Mesendoderm (in vitro differentiated cells): ENCODE data around the gene OGA.

Experiments used
- DNase-seq: peaks from one replicate; pipeline ENCODE4 v3.0.0; 2013
- H2AK5ac ChIP-seq: 2 replicates; pipeline ENCODE4 v1.6.1; 2013; ENCODE audit warnings: low read length, inconsistent platforms
- H2BK120ac ChIP-seq: 2 replicates; pipeline ENCODE4 v1.6.1; 2013; ENCODE audit warnings: low read depth, mild to moderate bottlenecking, low read length, moderate library complexity, mixed read lengths
- H2BK15ac ChIP-seq: replicated peaks from 2 replicates; pipeline ENCODE4 v1.6.1; 2013; ENCODE audit warnings: low read depth, mild to moderate bottlenecking, moderate library complexity
- H2BK5ac ChIP-seq: 2 replicates; pipeline ENCODE4 v1.6.1; 2013; ENCODE audit warnings: low read length, inconsistent platforms
- H3K18ac ChIP-seq: 2 replicates; pipeline ENCODE4 v1.6.1; 2013; ENCODE audit warnings: mild to moderate bottlenecking, low read length, mixed read lengths
- H3K23ac ChIP-seq: one replicate; pipeline ENCODE4 v1.6.1; 2013; ENCODE audit warnings: low read length
- H3K27ac ChIP-seq: 2 replicates; pipeline ENCODE4 v1.5.1; 2013; ENCODE audit warnings: low read depth, mild to moderate bottlenecking, inconsistent platforms, low read length, moderate library complexity
- H3K27me3 ChIP-seq: 2 replicates; pipeline ENCODE4 v1.6.1; 2013; ENCODE audit warnings: low read length, control low read depth, mild to moderate bottlenecking, inconsistent platforms; ENCODE audit not compliant: insufficient read depth, poor library complexity
- H3K36me3 ChIP-seq: 2 replicates; pipeline ENCODE4 v1.6.1; 2013; ENCODE audit warnings: low read length, inconsistent platforms; ENCODE audit not compliant: control insufficient read depth, insufficient read depth
- H3K4ac ChIP-seq: one replicate; pipeline ENCODE4 v1.6.1; 2013; ENCODE audit warnings: low read depth, mild to moderate bottlenecking, low read length, moderate library complexity
- H3K4me1 ChIP-seq: 2 replicates; pipeline ENCODE4 v1.6.1; 2013; ENCODE audit warnings: low read depth, low read length, inconsistent platforms; ENCODE audit not compliant: control insufficient read depth
- H3K4me2 ChIP-seq: 2 replicates; pipeline ENCODE4 v1.6.1; 2013; ENCODE audit warnings: low read length
- H3K4me3 ChIP-seq: 2 replicates; pipeline ENCODE4 v1.5.1; 2013; ENCODE audit warnings: mild to moderate bottlenecking, low read length
- H3K56ac ChIP-seq: one replicate; pipeline ENCODE4 v1.6.1; 2013; ENCODE audit warnings: low read length
- H3K79me1 ChIP-seq: 2 replicates; pipeline ENCODE4 v1.6.1; 2013; ENCODE audit warnings: low read length, inconsistent platforms
- H3K79me2 ChIP-seq: 2 replicates; pipeline ENCODE4 v1.6.1; 2013; ENCODE audit warnings: mild to moderate bottlenecking, low read length; ENCODE audit not compliant: control insufficient read depth, insufficient read depth
- H3K9ac ChIP-seq: 2 replicates; pipeline ENCODE4 v1.6.1; 2013; ENCODE audit warnings: low read length, inconsistent platforms
- H4K5ac ChIP-seq: one replicate; pipeline ENCODE4 v1.6.1; 2013; ENCODE audit warnings: low read length
- H4K8ac ChIP-seq: one replicate; pipeline ENCODE4 v1.6.1; 2013; ENCODE audit warnings: low read depth, mild to moderate bottlenecking, control low read depth, low read length, moderate library complexity
- WGBS: extraction: QIAGEN DNeasy Blood & Tissue Kit; methylation state at CpG from one replicate; pipeline ENCODE4 v1.1.7; 2013; ENCODE audit warnings: low lambda C conversion rate, missing lambda C conversion rate; ENCODE audit not compliant: insufficient coverage; ENCODE audit errors: extremely low coverage; 5-methylcytosine and 5-hydroxymethylcytosine counted together

OGA gene

GRCh38 chr10:101843032-101844021 lies 25.1 kb upstream of the OGA start, which contains the start of gene KCNIP2:
TSS of gene KCNIP2 (minus strand) at chr10:101843800. CDS start at chr10:101843568, 232 bp downstream.
- Histone ChIP-seq H3K4me3 (no peak within 1 kb of the TSS), H2BK120ac (no peak within 1 kb of the TSS), H3K4me1 (peaks cover 2% of the 10 kb centered on the region), H3K23ac (no peak within 1 kb of the TSS), H2BK5ac (no peak within 1 kb of the TSS), H3K4ac (no peak within 1 kb of the TSS), H2BK15ac (no peak within 1 kb of the TSS), H3K79me1 (no peaks in the 10 kb centered on the region), H4K5ac (no peak within 1 kb of the TSS), H3K9ac (peak within 1 kb of the TSS; percentile 42), H3K27me3 (peaks cover 2% of the 10 kb centered on the region), H2AK5ac (no peak within 1 kb of the TSS), H3K36me3 (no peaks in the 10 kb centered on the region), H3K18ac (no peak within 1 kb of the TSS), H3K4me2 (peak within 1 kb of the TSS; percentile 52), H4K8ac (no peak within 1 kb of the TSS), H3K27ac (no peak within 1 kb of the TSS), H3K79me2 (no peaks in the 10 kb centered on the region), H3K56ac (peak within 1 kb of the TSS; percentile 65)
- WGBS: no CpG with 5 or more reads among the region's 60 CpGs
- DNase-seq: peak; percentile 88

GRCh38 chr10:101841826-101842225 lies 23.6 kb upstream of the OGA start:
- DNase-seq: no peak
- no peak overlapping the region for H3K4me3 ChIP-seq

GRCh38 chr10:101840741-101841453 lies 22.7 kb upstream of the OGA start:
- Histone ChIP-seq H2BK15ac (no peak overlapping the region), H3K4me3 (no peak overlapping the region), H2BK120ac (no peak overlapping the region), H4K5ac (no peak overlapping the region), H3K56ac (no peak overlapping the region), H4K8ac (no peak overlapping the region), H3K36me3 (no peaks in the 10 kb centered on the region), H3K79me2 (no peaks in the 10 kb centered on the region), H3K4me2 (peak overlapping the region; percentile 62), H3K79me1 (no peaks in the 10 kb centered on the region), H3K23ac (no peak overlapping the region), H3K18ac (no peak overlapping the region), H3K27ac (no peak overlapping the region), H2BK5ac (no peak overlapping the region), H3K27me3 (peaks cover 2% of the 10 kb centered on the region), H3K4me1 (peaks cover 2% of the 10 kb centered on the region), H3K9ac (no peak overlapping the region), H3K4ac (no peak overlapping the region), H2AK5ac (no peak overlapping the region)
- DNase-seq: peak; percentile 94
- WGBS: no CpG with 5 or more reads among the region's 46 CpGs

More at GRCh38 chr10:101841826-101842225, 23.6 kb upstream of the OGA start:
- no peak overlapping the region for H3K18ac ChIP-seq
- no peak overlapping the region for H3K27ac ChIP-seq
- H3K79me1 ChIP-seq: no peaks in the 10 kb centered on the region
- no peak overlapping the region for H3K56ac ChIP-seq
- H2BK15ac ChIP-seq: no peak overlapping the region
- H4K8ac ChIP-seq: no peak overlapping the region
- no peak overlapping the region for H4K5ac ChIP-seq
- H3K4ac ChIP-seq: no peak overlapping the region
- no peak overlapping the region for H3K9ac ChIP-seq
- no peaks in the 10 kb centered on the region for H3K36me3 ChIP-seq
- H2BK120ac ChIP-seq: no peak overlapping the region
- H3K27me3 ChIP-seq: peaks cover 2% of the 10 kb centered on the region
- H3K4me2 ChIP-seq: no peak overlapping the region
- H2AK5ac ChIP-seq: no peak overlapping the region
- no peak overlapping the region for H3K23ac ChIP-seq
- H3K79me2 ChIP-seq: no peaks in the 10 kb centered on the region
- H2BK5ac ChIP-seq: no peak overlapping the region
- peaks cover 2% of the 10 kb centered on the region for H3K4me1 ChIP-seq

GRCh38 chr10:101840102-101840684 lies 21.9 kb upstream of the OGA start:
- Histone ChIP-seq H3K56ac (peak overlapping the region; percentile 66), H3K27me3 (peaks cover 2% of the 10 kb centered on the region), H3K79me2 (no peaks in the 10 kb centered on the region), H3K79me1 (no peaks in the 10 kb centered on the region), H3K36me3 (no peaks in the 10 kb centered on the region), H2BK120ac (no peak overlapping the region), H3K18ac (no peak overlapping the region), H3K23ac (no peak overlapping the region), H3K4me2 (peak overlapping the region; percentile 56), H3K4ac (no peak overlapping the region), H2BK15ac (no peak overlapping the region), H2AK5ac (no peak overlapping the region), H4K8ac (no peak overlapping the region), H2BK5ac (no peak overlapping the region), H3K27ac (no peak overlapping the region), H3K4me1 (peaks cover 2% of the 10 kb centered on the region), H3K4me3 (no peak overlapping the region), H4K5ac (no peak overlapping the region), H3K9ac (no peak overlapping the region)
- no CpG with 5 or more reads among the region's 19 CpGs for WGBS
- peak; percentile 60 for DNase-seq

- H3K18ac ChIP-seq: no peak overlapping the region
- no peak overlapping the region for H2AK5ac ChIP-seq
- WGBS: no CpG with 5 or more reads among the region's 36 CpGs
- peak overlapping the region; percentile 93 for H3K4me2 ChIP-seq
- H3K79me2 ChIP-seq: no peaks in the 10 kb centered on the region
- no peak overlapping the region for H4K5ac ChIP-seq
- no peak overlapping the region for H3K23ac ChIP-seq
- peaks cover 2% of the 10 kb centered on the region for H3K27me3 ChIP-seq
- H3K4me1 ChIP-seq: peaks cover 2% of the 10 kb centered on the region
- peak; percentile 70 for DNase-seq
- H3K36me3 ChIP-seq: no peaks in the 10 kb centered on the region
- H2BK120ac ChIP-seq: no peak overlapping the region
- no peak overlapping the region for H2BK5ac ChIP-seq
- peak overlapping the region; percentile 70 for H3K56ac ChIP-seq
- H2BK15ac ChIP-seq: no peak overlapping the region
- peak overlapping the region; percentile 30 for H3K4me3 ChIP-seq
- no peaks in the 10 kb centered on the region for H3K79me1 ChIP-seq
- H3K9ac ChIP-seq: peak overlapping the region; percentile 61
- H3K27ac ChIP-seq: no peak overlapping the region
- H3K4ac ChIP-seq: no peak overlapping the region
- no peak overlapping the region for H4K8ac ChIP-seq
These were observed 21.3 kb upstream of the OGA start for GRCh38 chr10:101839416-101840063.
